Fibroblast of lung (primary cell): ENCODE results near the gene VPS25. TPM values are rescaled to one million over a fixed set of nuclear protein-coding genes. Genes with fewer than 3 reads are reported as not detected.

Experiments used
- DNase-seq, 2 donors: peaks; one replicate each; pipeline versions ENCODE4 v3.0.0 to v3.0.0-alpha.2; 2010; ENCODE audit warnings: low read depth in 2 of 2
- H2AFZ ChIP-seq: 2 replicates; pipeline ENCODE4 v1.5.1; 2012; ENCODE audit warnings: low read length, control low read depth, inconsistent platforms
- H3K27ac ChIP-seq: 2 replicates; pipeline ENCODE4 v1.5.1; 2011; ENCODE audit warnings: low read length, control low read depth; ENCODE audit not compliant: insufficient read depth
- H3K27me3 ChIP-seq: 2 replicates; pipeline ENCODE4 v1.5.1; 2011; ENCODE audit warnings: mild to moderate bottlenecking, low read length; ENCODE audit not compliant: control insufficient read depth, insufficient read depth
- H3K36me3 ChIP-seq: 2 replicates; pipeline ENCODE4 v1.5.1; 2011; ENCODE audit warnings: low read length; ENCODE audit not compliant: control insufficient read depth, insufficient read depth
- H3K4me1 ChIP-seq: 2 replicates; pipeline ENCODE4 v1.5.1; 2011; ENCODE audit warnings: low read length; ENCODE audit not compliant: control insufficient read depth, insufficient read depth; ENCODE audit errors: extremely low read depth
- H3K4me2 ChIP-seq: 2 replicates; pipeline ENCODE4 v1.5.1; 2011; ENCODE audit warnings: low read length, control low read depth; ENCODE audit not compliant: insufficient read depth; ENCODE audit errors: extremely low read depth
- H3K4me3 ChIP-seq, 4 experiments: fragments of 200-600 bp in 1 of 4; sonication (generic) in 1 of 4; replicated peaks in 1 of 4; 2 replicates each; pipeline ENCODE4 v1.5.1; 2011 to 2016; ENCODE audit warnings: low read length in 4 of 4, low read depth in 3 of 4, mild to moderate bottlenecking in 3 of 4, control low read depth in 2 of 4, inconsistent platforms in 1 of 4, mixed read lengths in 1 of 4; ENCODE audit not compliant: insufficient read depth in 1 of 4; ENCODE audit errors: control extremely low read depth in 1 of 4
- H3K79me2 ChIP-seq: 2 replicates; pipeline ENCODE4 v1.5.1; 2012; ENCODE audit warnings: mild to moderate bottlenecking, low read length, inconsistent platforms; ENCODE audit not compliant: control insufficient read depth, insufficient read depth
- H3K9ac ChIP-seq: 2 replicates; pipeline ENCODE4 v1.5.1; 2011; ENCODE audit warnings: mild to moderate bottlenecking, low read length, control low read depth; ENCODE audit not compliant: insufficient read depth
- H3K9me3 ChIP-seq: 2 replicates; pipeline ENCODE4 v1.5.1; 2012; ENCODE audit warnings: low read depth, low read length; ENCODE audit not compliant: control insufficient read depth, insufficient read depth
- H4K20me1 ChIP-seq: 2 replicates; pipeline ENCODE4 v1.5.1; 2011; ENCODE audit warnings: low read length; ENCODE audit not compliant: control insufficient read depth, insufficient read depth; ENCODE audit errors: extremely low read depth
- CTCF ChIP-seq, 2 donors: IDR thresholded peaks in 1 of 2; conservative IDR thresholded peaks in 1 of 2; 1 replicate in 1 of 2; 2 replicates in 1 of 2; pipeline ENCODE4 v1.5.1; 2011 to 2012; ENCODE audit warnings: low read length in 2 of 2, control low read depth in 1 of 2, inconsistent platforms in 1 of 2, low read depth in 1 of 2, mild to moderate bottlenecking in 1 of 2
- EZH2 ChIP-seq: IDR thresholded peaks from 2 replicates; pipeline ENCODE4 v1.5.1; 2012; ENCODE audit warnings: low read length, control low read depth, mild to moderate bottlenecking; ENCODE audit errors: missing control alignments
- polyA plus RNA-seq, 2 donors: library from polyadenylated mRNA; depleted of rRNA in 1 of 2; stranded (reverse) in 1 of 2; unstranded in 1 of 2; fragments of >200 nt; gene quantifications; 2 replicates each; pipeline ENCODE4 v1.2.1, GENCODE V29; 2011 to 2012; ENCODE audit warnings: missing spikeins in 1 of 2
- total RNA-seq: library from RNA; depleted of rRNA; stranded (reverse); fragments of >200 nt; gene quantifications from 2 replicates; pipeline ENCODE4 v1.2.1, GENCODE V29; 2014

VPS25 gene
- total and polyA plus RNA-seq, 2 donors (not counting 1 experiment from before 2014, with no cell fraction given), result 43.6 to 92.7 TPM

- no peaks in the 10 kb centered on the region for H4K20me1 ChIP-seq
- H3K4me2 ChIP-seq, result no peak overlapping the region
- no peaks in the 10 kb centered on the region for H3K79me2 ChIP-seq
- no peaks in the 10 kb centered on the region for H3K4me1 ChIP-seq
- H2AFZ ChIP-seq, result no peak overlapping the region
- H3K36me3 ChIP-seq, result no peaks in the 10 kb centered on the region
- peak; percentile 39 to 59 for DNase-seq
- H3K27me3 ChIP-seq, result peaks cover 30% of the 10 kb centered on the region
- no peak overlapping the region for H3K27ac ChIP-seq
- H3K9ac ChIP-seq, result no peak overlapping the region
- H3K4me3 ChIP-seq, result no peak overlapping the region
- no peak for TF ChIP-seq CTCF (conservative IDR thresholded peaks at IDR 0.05 in 1 of 2, IDR thresholded peaks at IDR 0.05 in 1 of 2; ENCODE audit: low read depth in 1 of 2, low read length in 2 of 2)
- no peak for TF ChIP-seq EZH2
- H3K9me3 ChIP-seq, result no peaks in the 10 kb centered on the region
Observed at GRCh38 chr17:42754782-42755181, 18.5 kb upstream of the VPS25 start.

- H2AFZ ChIP-seq, result no peak overlapping the region
- H3K4me3 ChIP-seq, result no peak overlapping the region
- H3K27me3 ChIP-seq, result peaks cover 39% of the 10 kb centered on the region
- no peaks in the 10 kb centered on the region for H3K36me3 ChIP-seq
- H3K27ac ChIP-seq, result no peak overlapping the region
- DNase-seq, result no peak
- TF ChIP-seq EZH2 (peak; percentile 93), CTCF (conservative IDR thresholded peaks at IDR 0.05 in 1 of 2, IDR thresholded peaks at IDR 0.05 in 1 of 2; ENCODE audit: low read depth in 1 of 2, low read length in 2 of 2) (no peak)
- H3K9me3 ChIP-seq, result no peaks in the 10 kb centered on the region
- H3K4me2 ChIP-seq, result no peak overlapping the region
- H3K9ac ChIP-seq, result no peak overlapping the region
- H3K79me2 ChIP-seq, result no peaks in the 10 kb centered on the region
- no peaks in the 10 kb centered on the region for H4K20me1 ChIP-seq
- no peaks in the 10 kb centered on the region for H3K4me1 ChIP-seq
Observed at GRCh38 chr17:42759982-42760651, 13.1 kb upstream of the VPS25 start.

GRCh38 chr17:42760652-42761581 is 12.3 kb upstream of the VPS25 start, which contains the start of gene RAMP2:
TSS of gene RAMP2 (plus strand) at chr17:42761227. CDS start at chr17:42761262, 35 bp downstream.
- H3K4me2 ChIP-seq, result peak within 1 kb of the TSS; percentile 59
- H3K36me3 ChIP-seq, result no peaks in the 10 kb centered on the region
- H3K4me1 ChIP-seq, result no peaks in the 10 kb centered on the region
- peak within 1 kb of the TSS; percentile 23 for H3K9ac ChIP-seq
- H4K20me1 ChIP-seq, result no peaks in the 10 kb centered on the region
- peaks cover 33% of the 10 kb centered on the region for H3K27me3 ChIP-seq
- H3K79me2 ChIP-seq, result no peaks in the 10 kb centered on the region
- TF ChIP-seq EZH2, result peak; percentile 39
- no peak for TF ChIP-seq CTCF (conservative IDR thresholded peaks at IDR 0.05 in 1 of 2, IDR thresholded peaks at IDR 0.05 in 1 of 2; ENCODE audit: low read depth in 1 of 2, low read length in 2 of 2)
- H3K9me3 ChIP-seq, result no peaks in the 10 kb centered on the region
- peak in 1 of 2 donors; percentile 10 for DNase-seq
- H3K27ac ChIP-seq, result no peak within 1 kb of the TSS
- H3K4me3 ChIP-seq, result peak within 1 kb of the TSS in 2 of 4 experiments; percentile 29 to 43
- peak within 1 kb of the TSS; percentile 26 for H2AFZ ChIP-seq
